ENCODE results near the gene DENND10. TPM values are rescaled to one million over a fixed set of nuclear protein-coding genes. Genes with fewer than 3 reads are reported as not detected.
A peak's percentile ranks its signal among the peaks of the same experiment; 100 is the strongest.

DENND10 gene
- total RNA-seq, 4 donors from 2014 or later = 57.1 to 103 (median 59.9) TPM

GRCh38 chr10:119161680-119162451 lies 58.0 kb downstream of the DENND10 start:
- Histone ChIP-seq H3K27me3 (no peaks in the 10 kb centered on the region), H3K36me3 (peaks cover 0 to 19% (median 7%) of the 10 kb centered on the region in 4 donors), H3K4me3 (no peak overlapping the region), H3K9me3 (no peaks in the 10 kb centered on the region), H3K27ac (peak overlapping the region in 2 of 4 donors; percentile 31 to 34), H3K4me1 (peaks cover 0 to 16% (median 13%) of the 10 kb centered on the region in 4 donors)
- TF ChIP-seq POLR2A (IDR thresholded peaks at IDR 0.05) = no peak
- peak in 1 of 5 experiments; percentile 11 for TF ChIP-seq CTCF (IDR thresholded peaks at IDR 0.05)
- WGBS, 2 donors (ENCODE audit: low coverage in 1 of 2) = 75 to 81% methylated on average over 5 to 11 of the region's 11 CpGs
- in situ Hi-C loops (cut with MboI; ENCODE audit: low pct_ligation_motif_present in 1 of 4, low pct_unique_long_range_greater_than_20kb in 1 of 4, low sequenced_read_pairs in 3 of 4) (no loop called here), intact Hi-C loops (cut with DNase I; ENCODE audit: low total_unique reads) (no loop called here)
- no peak for DNase-seq

GRCh38 chr10:119162452-119163092 lies 58.7 kb downstream of the DENND10 start:
- H3K4me3 ChIP-seq = no peak overlapping the region
- no peak for TF ChIP-seq CTCF (IDR thresholded peaks at IDR 0.05)
- TF ChIP-seq POLR2AphosphoS5 (IDR thresholded peaks at IDR 0.05) = no peak
- no peak for TF ChIP-seq POLR2A (IDR thresholded peaks at IDR 0.05)
- TF ChIP-seq EP300 (IDR thresholded peaks at IDR 0.05; ENCODE audit: low read depth) = no peak
- H3K27me3 ChIP-seq = no peaks in the 10 kb centered on the region
- DNase-seq = no peak
- 97 to 100% methylated on average over 5 of the region's 5 CpGs for WGBS, 2 donors (ENCODE audit: low coverage in 1 of 2)
- intact Hi-C loops (cut with DNase I; ENCODE audit: low total_unique reads) = no loop called here
- H3K4me1 ChIP-seq = peaks cover 0 to 16% (median 13%) of the 10 kb centered on the region in 4 donors
- H3K36me3 ChIP-seq = peaks cover 0 to 16% (median 6%) of the 10 kb centered on the region in 4 donors
- no peaks in the 10 kb centered on the region for H3K9me3 ChIP-seq
- H3K27ac ChIP-seq = peak overlapping the region in 2 of 4 donors; percentile 31 to 34
- in situ Hi-C loops (cut with MboI; ENCODE audit: low pct_ligation_motif_present in 1 of 4, low pct_unique_long_range_greater_than_20kb in 1 of 4, low sequenced_read_pairs in 3 of 4) = no loop called here

- intact Hi-C loops (cut with DNase I; ENCODE audit: low total_unique reads) = no loop called here
- H3K36me3 ChIP-seq = peaks cover 0 to 26% (median 8%) of the 10 kb centered on the region in 4 donors
- H3K27me3 ChIP-seq = no peaks in the 10 kb centered on the region
- peak within 1 kb of the TSS; percentile 89 to 94 (median 91) for H3K27ac ChIP-seq
- peak within 1 kb of the TSS; percentile 68 to 84 (median 79) for H3K4me3 ChIP-seq
- H3K4me1 ChIP-seq = peaks cover 0 to 16% (median 13%) of the 10 kb centered on the region in 4 donors
- peak; percentile 50 to 91 (median 77) for TF ChIP-seq POLR2AphosphoS5 (IDR thresholded peaks at IDR 0.05)
- TF ChIP-seq CTCF (IDR thresholded peaks at IDR 0.05) = peak in 2 of 5 experiments; percentile 16 to 21
- TF ChIP-seq POLR2A (IDR thresholded peaks at IDR 0.05) = peak; percentile 73
- no peak for TF ChIP-seq EP300 (IDR thresholded peaks at IDR 0.05; ENCODE audit: low read depth)
- H3K9me3 ChIP-seq = no peaks in the 10 kb centered on the region
- 0 to 2% methylated on average over 3 to 69 of the region's 90 CpGs for WGBS, 2 donors (ENCODE audit: low coverage in 1 of 2)
- in situ Hi-C loops (cut with MboI; ENCODE audit: low pct_ligation_motif_present in 1 of 4, low pct_unique_long_range_greater_than_20kb in 1 of 4, low sequenced_read_pairs in 3 of 4) = no loop called here
- peak; percentile 85 for DNase-seq
These were observed 61.5 kb downstream of the DENND10 start, which contains the start of gene SFXN4 for GRCh38 chr10:119165171-119166117. Gene SFXN4 (minus strand): TSS chr10:119165714. CDS start chr10:119165647, 67 bp downstream.

Data from transverse colon (tissue), 4 donors.